ENCODE data around the gene MMADHC. TPM values are rescaled to one million over a fixed set of nuclear protein-coding genes. Genes with fewer than 3 reads are reported as not detected.
A peak's percentile ranks its signal among the peaks of the same experiment; 100 is the strongest.

Gene MMADHC
- total RNA-seq, 1 donor from 2014 or later = 195 TPM

- TF ChIP-seq, protein P1, sequence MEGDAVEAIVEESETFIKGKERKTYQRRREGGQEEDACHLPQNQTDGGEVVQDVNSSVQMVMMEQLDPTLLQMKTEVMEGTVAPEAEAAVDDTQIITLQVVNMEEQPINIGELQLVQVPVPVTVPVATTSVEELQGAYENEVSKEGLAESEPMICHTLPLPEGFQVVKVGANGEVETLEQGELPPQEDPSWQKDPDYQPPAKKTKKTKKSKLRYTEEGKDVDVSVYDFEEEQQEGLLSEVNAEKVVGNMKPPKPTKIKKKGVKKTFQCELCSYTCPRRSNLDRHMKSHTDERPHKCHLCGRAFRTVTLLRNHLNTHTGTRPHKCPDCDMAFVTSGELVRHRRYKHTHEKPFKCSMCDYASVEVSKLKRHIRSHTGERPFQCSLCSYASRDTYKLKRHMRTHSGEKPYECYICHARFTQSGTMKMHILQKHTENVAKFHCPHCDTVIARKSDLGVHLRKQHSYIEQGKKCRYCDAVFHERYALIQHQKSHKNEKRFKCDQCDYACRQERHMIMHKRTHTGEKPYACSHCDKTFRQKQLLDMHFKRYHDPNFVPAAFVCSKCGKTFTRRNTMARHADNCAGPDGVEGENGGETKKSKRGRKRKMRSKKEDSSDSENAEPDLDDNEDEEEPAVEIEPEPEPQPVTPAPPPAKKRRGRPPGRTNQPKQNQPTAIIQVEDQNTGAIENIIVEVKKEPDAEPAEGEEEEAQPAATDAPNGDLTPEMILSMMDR (IDR thresholded peaks at IDR 0.05; ENCODE audit: insufficient read depth, low read length, severe bottlenecking) = no peak
- no peak overlapping the region for H3K4me3 ChIP-seq (ENCODE audit: low read depth, low read length)
Measured at GRCh38 chr2:149536649-149537048, 50.9 kb downstream of the MMADHC start.

DNA sequence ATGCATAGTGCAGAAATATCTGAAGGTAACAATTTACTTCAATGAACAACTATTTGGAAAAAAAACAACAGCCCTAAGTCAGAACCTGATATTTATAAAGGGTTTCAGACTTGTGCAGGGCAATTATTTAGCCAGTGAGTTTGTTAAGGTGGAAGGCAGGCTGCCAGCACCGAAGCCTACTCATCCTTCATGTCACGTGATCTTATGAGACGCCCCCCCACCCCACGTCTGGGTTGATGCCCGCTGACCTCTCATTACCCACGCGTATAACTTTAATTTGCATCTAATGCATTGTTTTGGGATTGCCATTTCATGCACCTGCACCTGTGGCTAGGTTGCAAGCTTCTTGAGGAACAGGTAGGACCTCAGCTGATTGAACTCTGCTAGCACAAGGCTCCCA lies 52.9 kb downstream of the MMADHC start:
- no peak overlapping the region for H3K4me3 ChIP-seq (ENCODE audit: low read depth, low read length)
- no peaks in the 10 kb centered on the region for H3K36me3 ChIP-seq (ENCODE audit: control insufficient read depth, insufficient read depth, low read length)
- FAIRE-seq (no peak), DNase-seq (ENCODE audit: low read depth) (no peak)
- TF ChIP-seq, protein P1 (IDR thresholded peaks at IDR 0.05; ENCODE audit: insufficient read depth, low read length, severe bottlenecking) = no peak
- H3K27me3 ChIP-seq (ENCODE audit: control insufficient read depth, insufficient read depth, low read length) = no peaks in the 10 kb centered on the region

More at GRCh38 chr2:149536649-149537048, 50.9 kb downstream of the MMADHC start:
- no peak for DNase-seq (ENCODE audit: low read depth)
- Histone ChIP-seq H3K36me3 (ENCODE audit: control insufficient read depth, insufficient read depth, low read length) (no peaks in the 10 kb centered on the region), H3K27me3 (ENCODE audit: control insufficient read depth, insufficient read depth, low read length) (no peaks in the 10 kb centered on the region)
- FAIRE-seq = no peak

DNA sequence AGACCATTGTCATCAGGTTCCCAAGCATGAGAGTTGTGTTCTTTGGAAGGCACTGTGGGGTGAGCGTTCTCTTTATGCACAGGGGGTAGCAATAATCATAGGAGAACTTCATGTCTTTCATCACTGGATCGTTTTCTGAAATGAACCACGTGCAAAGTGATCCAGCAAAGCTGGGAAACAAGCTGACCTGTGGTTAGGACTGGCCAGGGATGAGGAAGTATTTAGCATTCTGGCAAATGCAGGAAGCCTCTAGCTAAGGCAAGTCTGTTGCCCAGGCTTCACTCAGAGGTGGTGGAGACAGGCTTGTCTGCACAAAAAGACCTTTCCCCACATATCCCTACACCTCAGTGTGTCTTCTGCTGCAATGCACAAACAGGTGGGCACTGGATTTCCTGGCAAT lies 58.6 kb downstream of the MMADHC start:
- no peaks in the 10 kb centered on the region for H3K27me3 ChIP-seq (ENCODE audit: control insufficient read depth, insufficient read depth, low read length)
- H3K36me3 ChIP-seq (ENCODE audit: control insufficient read depth, insufficient read depth, low read length) = no peaks in the 10 kb centered on the region
- no peak overlapping the region for H3K4me3 ChIP-seq (ENCODE audit: low read depth, low read length)
- peak; percentile 13 for FAIRE-seq
- TF ChIP-seq, protein P1 (IDR thresholded peaks at IDR 0.05; ENCODE audit: insufficient read depth, low read length, severe bottlenecking) = no peak
- no peak for DNase-seq (ENCODE audit: low read depth)

- Histone ChIP-seq H3K36me3 (ENCODE audit: control insufficient read depth, insufficient read depth, low read length) (no peaks in the 10 kb centered on the region), H3K4me3 (ENCODE audit: low read depth, low read length) (no peak overlapping the region), H3K27me3 (ENCODE audit: control insufficient read depth, insufficient read depth, low read length) (no peaks in the 10 kb centered on the region)
- TF ChIP-seq, protein P1 (IDR thresholded peaks at IDR 0.05; ENCODE audit: insufficient read depth, low read length, severe bottlenecking) = no peak
- DNase-seq (ENCODE audit: low read depth) (no peak), FAIRE-seq (no peak)
Measured at GRCh38 chr2:149527998-149528755, 59.4 kb downstream of the MMADHC start.

DNA sequence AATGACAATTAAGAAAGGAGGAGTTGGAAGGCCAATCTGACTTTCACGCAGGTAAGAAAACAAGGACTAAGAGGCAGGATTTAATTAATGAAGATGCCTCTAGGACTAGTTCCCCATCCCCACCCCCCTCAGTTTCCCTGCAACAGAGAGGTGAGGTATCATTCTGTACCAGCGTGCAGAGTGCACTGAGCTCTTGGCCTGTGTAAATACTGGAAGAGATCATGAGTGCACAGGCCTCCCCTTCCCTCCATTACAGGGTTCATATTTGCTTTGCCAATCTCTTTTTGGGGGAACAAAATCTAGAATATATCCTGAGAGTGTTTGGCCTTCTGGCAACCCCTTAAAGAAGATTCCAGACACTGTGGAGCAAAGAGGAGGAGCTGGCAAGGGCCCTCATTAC lies 60.9 kb downstream of the MMADHC start:
- H3K4me3 ChIP-seq (ENCODE audit: low read depth, low read length) = no peak overlapping the region
- TF ChIP-seq, protein P1 (IDR thresholded peaks at IDR 0.05; ENCODE audit: insufficient read depth, low read length, severe bottlenecking) = no peak
- no peaks in the 10 kb centered on the region for H3K27me3 ChIP-seq (ENCODE audit: control insufficient read depth, insufficient read depth, low read length)
- FAIRE-seq (no peak), DNase-seq (ENCODE audit: low read depth) (no peak)
- no peaks in the 10 kb centered on the region for H3K36me3 ChIP-seq (ENCODE audit: control insufficient read depth, insufficient read depth, low read length)

DNA sequence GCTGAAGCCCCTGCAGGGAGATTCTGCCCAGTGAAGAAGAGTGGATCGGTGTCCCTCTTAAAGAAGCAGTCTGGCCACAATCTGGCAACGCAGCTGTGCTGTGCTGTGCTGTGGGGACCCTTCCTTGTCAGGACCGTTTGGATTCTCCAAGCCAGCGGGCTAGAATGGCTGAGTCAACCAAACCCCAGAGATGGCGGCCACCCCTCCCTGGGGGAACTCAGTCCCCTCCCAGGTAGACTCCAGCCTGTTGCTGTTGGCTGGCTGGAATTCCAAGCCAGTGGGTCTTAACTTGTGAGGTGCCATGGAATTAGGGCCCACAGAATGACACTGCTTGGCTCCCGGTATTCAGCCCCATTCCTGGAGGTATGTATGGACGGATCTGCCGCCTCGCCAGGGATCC lies 62.3 kb downstream of the MMADHC start:
- no peak for DNase-seq (ENCODE audit: low read depth)
- Histone ChIP-seq H3K36me3 (ENCODE audit: control insufficient read depth, insufficient read depth, low read length) (no peaks in the 10 kb centered on the region), H3K27me3 (ENCODE audit: control insufficient read depth, insufficient read depth, low read length) (no peaks in the 10 kb centered on the region), H3K4me3 (ENCODE audit: low read depth, low read length) (no peak overlapping the region)
- TF ChIP-seq, protein P1 (IDR thresholded peaks at IDR 0.05; ENCODE audit: insufficient read depth, low read length, severe bottlenecking) = no peak
- FAIRE-seq = no peak
